ENCODE measurements around the gene SHC3.

SHC3 gene

GRCh38 chr9:89022001-89022759 lies 156.4 kb downstream of the SHC3 start:
- H3K4me3 ChIP-seq (ENCODE audit: low read depth, low read length): no peak overlapping the region
- no peak for TF ChIP-seq POLR2A (IDR thresholded peaks at IDR 0.05; ENCODE audit: extremely low read depth, insufficient read length)
- no peak for TF ChIP-seq MAX (IDR thresholded peaks at IDR 0.05; ENCODE audit: low read depth, low read length)
- no peak for TF ChIP-seq CTCF (IDR thresholded peaks at IDR 0.05; ENCODE audit: low read depth, low read length)
- TF ChIP-seq MYC (IDR thresholded peaks at IDR 0.05; ENCODE audit: low read depth, low read length): no peak

GRCh38 chr9:89021154-89021803 lies 157.3 kb downstream of the SHC3 start:
- no peak overlapping the region for H3K4me3 ChIP-seq (ENCODE audit: low read depth, low read length)
- TF ChIP-seq CTCF (IDR thresholded peaks at IDR 0.05; ENCODE audit: low read depth, low read length): no peak
- TF ChIP-seq MAX (IDR thresholded peaks at IDR 0.05; ENCODE audit: low read depth, low read length): no peak
- TF ChIP-seq MYC (IDR thresholded peaks at IDR 0.05; ENCODE audit: low read depth, low read length): no peak
- TF ChIP-seq POLR2A (IDR thresholded peaks at IDR 0.05; ENCODE audit: extremely low read depth, insufficient read length): no peak
- peak; percentile 22 for DNase-seq (ENCODE audit: low read depth)

More at GRCh38 chr9:89022001-89022759, 156.4 kb downstream of the SHC3 start:
- no peak for DNase-seq (ENCODE audit: low read depth)

GRCh38 chr9:89020754-89021153 lies 157.9 kb downstream of the SHC3 start:
- no peak for DNase-seq (ENCODE audit: low read depth)
- TF ChIP-seq MAX (IDR thresholded peaks at IDR 0.05; ENCODE audit: low read depth, low read length) (no peak), MYC (IDR thresholded peaks at IDR 0.05; ENCODE audit: low read depth, low read length) (no peak), CTCF (IDR thresholded peaks at IDR 0.05; ENCODE audit: low read depth, low read length) (no peak), POLR2A (IDR thresholded peaks at IDR 0.05; ENCODE audit: extremely low read depth, insufficient read length) (no peak)
- H3K4me3 ChIP-seq (ENCODE audit: low read depth, low read length): no peak overlapping the region

GRCh38 chr9:89015336-89015735 lies 163.3 kb downstream of the SHC3 start:
- no peak overlapping the region for H3K4me3 ChIP-seq (ENCODE audit: low read depth, low read length)
- TF ChIP-seq CTCF (IDR thresholded peaks at IDR 0.05; ENCODE audit: low read depth, low read length) (no peak), MYC (IDR thresholded peaks at IDR 0.05; ENCODE audit: low read depth, low read length) (no peak), POLR2A (IDR thresholded peaks at IDR 0.05; ENCODE audit: extremely low read depth, insufficient read length) (no peak), MAX (IDR thresholded peaks at IDR 0.05; ENCODE audit: low read depth, low read length) (no peak)
- DNase-seq (ENCODE audit: low read depth): no peak

GRCh38 chr9:89014153-89014552 lies 164.5 kb downstream of the SHC3 start:
- no peak overlapping the region for H3K4me3 ChIP-seq (ENCODE audit: low read depth, low read length)
- no peak for TF ChIP-seq MYC (IDR thresholded peaks at IDR 0.05; ENCODE audit: low read depth, low read length)
- TF ChIP-seq MAX (IDR thresholded peaks at IDR 0.05; ENCODE audit: low read depth, low read length): no peak
- TF ChIP-seq POLR2A (IDR thresholded peaks at IDR 0.05; ENCODE audit: extremely low read depth, insufficient read length): no peak
- no peak for TF ChIP-seq CTCF (IDR thresholded peaks at IDR 0.05; ENCODE audit: low read depth, low read length)
- no peak for DNase-seq (ENCODE audit: low read depth)

Measured in NB4 (cell line).